Neural cell (in vitro differentiated cells): ENCODE data around the gene KLRD1. TPM values are rescaled to one million over a fixed set of nuclear protein-coding genes. Genes with fewer than 3 reads are reported as not detected.

Experiments used
- H2AFZ ChIP-seq: fragments of 200-600, 300-800 bp; sonication (generic), shearing (Covaris generic); 2 replicates; pipeline ENCODE4 v1.6.0; 2014; ENCODE audit warnings: low read depth, mild to moderate bottlenecking, antibody characterized with exemption, low read length, moderate library complexity
- H3F3A ChIP-seq: fragments of 200-600 bp; shearing (Covaris generic); 2 replicates; pipeline ENCODE4 v1.6.1; 2016; ENCODE audit warnings: mild to moderate bottlenecking, moderate library complexity, mixed read lengths, antibody characterized with exemption, low read length; ENCODE audit not compliant: insufficient read depth, poor library complexity, severe bottlenecking
- H3K27ac ChIP-seq: fragments of 200-600, 300-800 bp; sonication (generic), shearing (Covaris generic); 2 replicates; pipeline ENCODE4 v1.5.1; 2014; ENCODE audit warnings: mild to moderate bottlenecking, low read length, moderate library complexity
- H3K27me3 ChIP-seq: fragments of 300-800, 200-600 bp; sonication (generic), shearing (Covaris generic); 2 replicates; pipeline ENCODE4 v1.6.0; 2014; ENCODE audit warnings: mild to moderate bottlenecking, low read depth, low read length, moderate library complexity; ENCODE audit not compliant: insufficient read depth
- H3K36me3 ChIP-seq: fragments of 300-800, 200-600 bp; sonication (generic), shearing (Covaris generic); 2 replicates; pipeline ENCODE4 v1.5.1; 2014; ENCODE audit warnings: mild to moderate bottlenecking, antibody characterized with exemption, low read length, moderate library complexity; ENCODE audit not compliant: insufficient read depth
- H3K4me2 ChIP-seq: fragments of 300-800, 200-600 bp; sonication (generic), shearing (Covaris generic); 2 replicates; pipeline ENCODE4 v1.6.0; 2014; ENCODE audit warnings: mild to moderate bottlenecking, low read length
- H3K4me3 ChIP-seq: fragments of 300-800, 200-600 bp; sonication (generic), shearing (Covaris generic); 2 replicates; pipeline ENCODE4 v1.5.1; 2014; ENCODE audit warnings: mild to moderate bottlenecking, low read length, moderate library complexity
- H3K79me2 ChIP-seq: fragments of 200-600 bp; shearing (Covaris generic); replicated peaks from 2 replicates; pipeline ENCODE4 v1.6.0; 2014; ENCODE audit warnings: mild to moderate bottlenecking, low read length, moderate library complexity; ENCODE audit not compliant: insufficient read depth
- H3K9ac ChIP-seq: fragments of 300-800, 200-600 bp; sonication (generic), shearing (Covaris generic); 2 replicates; pipeline ENCODE4 v1.6.1; 2016; ENCODE audit warnings: mild to moderate bottlenecking, low read length, mixed read lengths
- H3K9me2 ChIP-seq: fragments of 200-600 bp; shearing (Covaris generic); 2 replicates; pipeline ENCODE4 v1.6.1; 2016; ENCODE audit warnings: mild to moderate bottlenecking, low read length, mixed read lengths; ENCODE audit not compliant: insufficient read depth
- H3K9me3 ChIP-seq: fragments of 200-600, 300-800 bp; sonication (generic), shearing (Covaris generic); 2 replicates; pipeline ENCODE4 v1.6.1; 2016; ENCODE audit warnings: mild to moderate bottlenecking, mixed run types, low read length, moderate library complexity, mixed read lengths
- H4K20me1 ChIP-seq: fragments of 200-600 bp; shearing (Covaris generic); 2 replicates; pipeline ENCODE4 v1.6.1; 2016; ENCODE audit warnings: mild to moderate bottlenecking, mixed run types; ENCODE audit not compliant: insufficient read depth
- EP300 ChIP-seq: fragments of 450-650 bp; conservative IDR thresholded peaks from 2 replicates; pipeline ENCODE4 v1.6.1; 2014; ENCODE audit warnings: antibody characterized with exemption, mild to moderate bottlenecking, moderate library complexity; ENCODE audit not compliant: poor library complexity, severe bottlenecking
- EZH2 ChIP-seq: fragments of 200-600, 300-800 bp; shearing (Covaris generic), sonication (generic); IDR thresholded peaks from 2 replicates; pipeline ENCODE4 v1.6.1; 2014; ENCODE audit warnings: antibody characterized with exemption, low read length, borderline replicate concordance, mild to moderate bottlenecking; ENCODE audit not compliant: insufficient read depth, poor library complexity, severe bottlenecking
- MXI1 ChIP-seq: fragments of 450-650 bp; conservative IDR thresholded peaks from 2 replicates; pipeline ENCODE4 v1.6.1; 2014; ENCODE audit warnings: antibody characterized with exemption, mild to moderate bottlenecking; ENCODE audit not compliant: poor library complexity, severe bottlenecking
- POLR2AphosphoS5 ChIP-seq: IDR thresholded peaks from 2 replicates; pipeline ENCODE4 v1.6.1; 2012
- RAD21 ChIP-seq: fragments of 450-650 bp; conservative IDR thresholded peaks from 2 replicates; pipeline ENCODE4 v1.6.1; 2014; ENCODE audit warnings: antibody characterized with exemption, mild to moderate bottlenecking, moderate library complexity
- SMC3 ChIP-seq: fragments of 450-650 bp; conservative IDR thresholded peaks from 2 replicates; pipeline ENCODE4 v1.6.1; 2014; ENCODE audit warnings: antibody characterized with exemption, mild to moderate bottlenecking, moderate library complexity; ENCODE audit not compliant: poor library complexity
- TAF1 ChIP-seq: IDR thresholded peaks from 2 replicates; pipeline ENCODE4 v1.6.1; 2012; ENCODE audit warnings: low read depth
- polyA plus RNA-seq: library from polyadenylated mRNA; depleted of rRNA; stranded (reverse); fragments of >200 nt; gene quantifications from 2 replicates; pipeline ENCODE4 v1.2.3, GENCODE V29; 2014
- TF ChIP-seq, protein P1 (sequence below): fragments of 450-650 bp; IDR thresholded peaks from 2 replicates; pipeline ENCODE4 v1.5.1; 2014; ENCODE audit warnings: antibody characterized with exemption, mild to moderate bottlenecking, moderate library complexity; ENCODE audit not compliant: poor library complexity, severe bottlenecking
- TF ChIP-seq, protein P2 (sequence below): IDR thresholded peaks from 2 replicates; pipeline ENCODE4 v1.6.1; 2012; ENCODE audit warnings: borderline replicate concordance

The KLRD1 gene
- polyA plus RNA-seq, 1 donor from 2014 or later, result 0.52 TPM

DNA sequence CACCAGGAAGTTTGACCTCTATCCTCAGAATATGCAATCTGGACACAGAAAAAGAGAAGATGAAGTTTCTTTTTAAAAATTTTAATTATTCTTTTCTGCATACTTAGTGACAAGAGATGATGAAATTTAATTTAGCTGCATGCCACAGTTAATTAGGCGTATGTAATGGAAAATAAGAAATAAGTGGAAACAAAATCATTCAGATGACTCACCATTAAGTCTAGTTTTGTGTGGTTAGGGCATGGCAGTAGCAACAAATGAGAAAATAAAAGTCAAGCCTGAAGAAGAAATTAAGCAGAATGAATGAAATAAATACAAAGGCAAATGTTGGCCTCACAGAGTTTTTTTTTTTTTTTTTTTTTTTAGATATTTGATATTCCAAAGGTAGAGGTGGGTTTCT is 30.9 kb upstream of the KLRD1 start:
- no peak overlapping the region for H3K9ac ChIP-seq
- TF ChIP-seq EP300 (no peak), SMC3 (no peak), EZH2 (no peak), MXI1 (no peak), POLR2AphosphoS5 (no peak), TAF1 (no peak), RAD21 (no peak)
- TF ChIP-seq, protein P1, sequence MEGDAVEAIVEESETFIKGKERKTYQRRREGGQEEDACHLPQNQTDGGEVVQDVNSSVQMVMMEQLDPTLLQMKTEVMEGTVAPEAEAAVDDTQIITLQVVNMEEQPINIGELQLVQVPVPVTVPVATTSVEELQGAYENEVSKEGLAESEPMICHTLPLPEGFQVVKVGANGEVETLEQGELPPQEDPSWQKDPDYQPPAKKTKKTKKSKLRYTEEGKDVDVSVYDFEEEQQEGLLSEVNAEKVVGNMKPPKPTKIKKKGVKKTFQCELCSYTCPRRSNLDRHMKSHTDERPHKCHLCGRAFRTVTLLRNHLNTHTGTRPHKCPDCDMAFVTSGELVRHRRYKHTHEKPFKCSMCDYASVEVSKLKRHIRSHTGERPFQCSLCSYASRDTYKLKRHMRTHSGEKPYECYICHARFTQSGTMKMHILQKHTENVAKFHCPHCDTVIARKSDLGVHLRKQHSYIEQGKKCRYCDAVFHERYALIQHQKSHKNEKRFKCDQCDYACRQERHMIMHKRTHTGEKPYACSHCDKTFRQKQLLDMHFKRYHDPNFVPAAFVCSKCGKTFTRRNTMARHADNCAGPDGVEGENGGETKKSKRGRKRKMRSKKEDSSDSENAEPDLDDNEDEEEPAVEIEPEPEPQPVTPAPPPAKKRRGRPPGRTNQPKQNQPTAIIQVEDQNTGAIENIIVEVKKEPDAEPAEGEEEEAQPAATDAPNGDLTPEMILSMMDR, result no peak
- TF ChIP-seq, protein P2, sequence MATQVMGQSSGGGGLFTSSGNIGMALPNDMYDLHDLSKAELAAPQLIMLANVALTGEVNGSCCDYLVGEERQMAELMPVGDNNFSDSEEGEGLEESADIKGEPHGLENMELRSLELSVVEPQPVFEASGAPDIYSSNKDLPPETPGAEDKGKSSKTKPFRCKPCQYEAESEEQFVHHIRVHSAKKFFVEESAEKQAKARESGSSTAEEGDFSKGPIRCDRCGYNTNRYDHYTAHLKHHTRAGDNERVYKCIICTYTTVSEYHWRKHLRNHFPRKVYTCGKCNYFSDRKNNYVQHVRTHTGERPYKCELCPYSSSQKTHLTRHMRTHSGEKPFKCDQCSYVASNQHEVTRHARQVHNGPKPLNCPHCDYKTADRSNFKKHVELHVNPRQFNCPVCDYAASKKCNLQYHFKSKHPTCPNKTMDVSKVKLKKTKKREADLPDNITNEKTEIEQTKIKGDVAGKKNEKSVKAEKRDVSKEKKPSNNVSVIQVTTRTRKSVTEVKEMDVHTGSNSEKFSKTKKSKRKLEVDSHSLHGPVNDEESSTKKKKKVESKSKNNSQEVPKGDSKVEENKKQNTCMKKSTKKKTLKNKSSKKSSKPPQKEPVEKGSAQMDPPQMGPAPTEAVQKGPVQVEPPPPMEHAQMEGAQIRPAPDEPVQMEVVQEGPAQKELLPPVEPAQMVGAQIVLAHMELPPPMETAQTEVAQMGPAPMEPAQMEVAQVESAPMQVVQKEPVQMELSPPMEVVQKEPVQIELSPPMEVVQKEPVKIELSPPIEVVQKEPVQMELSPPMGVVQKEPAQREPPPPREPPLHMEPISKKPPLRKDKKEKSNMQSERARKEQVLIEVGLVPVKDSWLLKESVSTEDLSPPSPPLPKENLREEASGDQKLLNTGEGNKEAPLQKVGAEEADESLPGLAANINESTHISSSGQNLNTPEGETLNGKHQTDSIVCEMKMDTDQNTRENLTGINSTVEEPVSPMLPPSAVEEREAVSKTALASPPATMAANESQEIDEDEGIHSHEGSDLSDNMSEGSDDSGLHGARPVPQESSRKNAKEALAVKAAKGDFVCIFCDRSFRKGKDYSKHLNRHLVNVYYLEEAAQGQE, result no peak

DNA sequence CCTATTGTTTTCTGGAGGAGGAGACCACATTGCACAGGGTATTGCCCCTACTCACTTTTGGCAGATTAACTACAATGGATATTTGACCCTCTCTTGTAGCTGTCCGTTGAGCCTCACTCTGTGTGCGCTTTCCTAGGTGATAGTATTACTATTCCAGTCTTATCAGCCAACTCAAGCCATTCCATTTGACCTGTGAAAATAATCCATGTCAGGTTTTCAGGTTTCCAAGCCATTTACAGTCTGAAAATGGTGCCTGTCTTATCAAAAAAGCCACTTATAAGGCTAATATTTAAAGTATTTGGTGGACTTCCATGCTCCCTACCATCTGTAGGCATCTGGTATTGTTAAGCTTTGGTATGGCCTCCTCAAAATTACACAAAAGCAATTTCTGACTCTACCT is 29.6 kb upstream of the KLRD1 start:
- Histone ChIP-seq H2AFZ (no peak overlapping the region), H3K9ac (no peak overlapping the region), H3F3A (no peaks in the 10 kb centered on the region), H4K20me1 (no peaks in the 10 kb centered on the region), H3K4me3 (no peak overlapping the region), H3K36me3 (no peaks in the 10 kb centered on the region), H3K9me3 (no peaks in the 10 kb centered on the region), H3K79me2 (no peaks in the 10 kb centered on the region), H3K4me2 (no peak overlapping the region), H3K9me2 (no peaks in the 10 kb centered on the region), H3K27me3 (no peaks in the 10 kb centered on the region), H3K27ac (no peak overlapping the region)
- TF ChIP-seq EZH2 (no peak), EP300 (no peak)

More for the DNA sequence above, 30.9 kb upstream of the KLRD1 start:
- H3K36me3 ChIP-seq, result no peaks in the 10 kb centered on the region
- H3K9me2 ChIP-seq, result no peaks in the 10 kb centered on the region
- H3K79me2 ChIP-seq, result no peaks in the 10 kb centered on the region
- no peak overlapping the region for H2AFZ ChIP-seq
- no peaks in the 10 kb centered on the region for H3F3A ChIP-seq
- no peaks in the 10 kb centered on the region for H3K9me3 ChIP-seq
- H3K27ac ChIP-seq, result no peak overlapping the region
- no peak overlapping the region for H3K4me2 ChIP-seq
- H3K4me3 ChIP-seq, result no peak overlapping the region
- H3K27me3 ChIP-seq, result no peaks in the 10 kb centered on the region
- no peaks in the 10 kb centered on the region for H4K20me1 ChIP-seq

DNA sequence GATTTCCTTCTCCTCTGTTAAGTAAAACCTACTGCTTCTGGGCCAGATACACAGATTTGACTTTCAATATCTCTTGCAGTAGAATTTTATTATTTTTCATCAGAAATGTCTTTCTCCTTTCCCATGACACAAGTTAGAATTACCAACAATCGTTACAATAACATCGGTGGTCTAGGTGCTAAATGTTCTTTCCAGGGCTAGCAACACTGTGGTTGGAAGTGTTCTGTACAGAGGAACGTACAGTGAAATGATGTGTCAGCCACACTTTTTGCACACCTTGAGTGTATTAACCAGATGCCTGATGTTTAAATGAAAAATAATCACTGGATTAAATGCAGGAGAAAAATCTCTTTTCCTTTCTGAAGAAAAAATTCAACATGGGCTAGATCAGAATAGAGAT is 27.7 kb upstream of the KLRD1 start:
- Histone ChIP-seq H3K9me3 (no peaks in the 10 kb centered on the region), H3F3A (no peaks in the 10 kb centered on the region), H3K36me3 (no peaks in the 10 kb centered on the region), H2AFZ (no peak overlapping the region), H4K20me1 (no peaks in the 10 kb centered on the region), H3K27ac (no peak overlapping the region), H3K27me3 (no peaks in the 10 kb centered on the region), H3K4me2 (no peak overlapping the region), H3K9ac (no peak overlapping the region), H3K9me2 (no peaks in the 10 kb centered on the region), H3K4me3 (no peak overlapping the region), H3K79me2 (no peaks in the 10 kb centered on the region)
- TF ChIP-seq SMC3 (no peak), POLR2AphosphoS5 (no peak), RAD21 (no peak), MXI1 (no peak), EZH2 (no peak), TAF1 (no peak), EP300 (no peak)
- TF ChIP-seq, protein P1, result no peak
- TF ChIP-seq, protein P2, result no peak
